Measurements from ENCODE around the gene SLC6A5.

DNA sequence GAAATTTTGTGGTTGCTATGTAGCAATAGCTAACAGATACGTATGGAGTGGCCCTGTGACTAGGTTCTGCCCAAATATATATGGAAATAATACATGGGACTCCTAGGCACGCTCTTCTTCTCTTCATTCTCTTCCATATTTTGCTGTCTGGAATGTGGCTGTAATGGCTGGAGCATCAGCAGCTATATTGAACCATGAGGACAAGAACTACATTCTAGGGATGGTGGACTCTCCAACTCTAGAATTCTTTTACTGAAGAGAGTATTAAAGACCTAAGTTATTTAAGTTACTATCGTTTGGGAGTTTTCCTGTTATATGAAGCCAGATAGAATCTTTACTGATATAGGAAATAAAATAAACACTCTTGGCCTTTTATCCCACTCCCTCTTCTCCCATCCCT lies 62.4 kb downstream of the SLC6A5 start:
- TF ChIP-seq, protein P1, sequence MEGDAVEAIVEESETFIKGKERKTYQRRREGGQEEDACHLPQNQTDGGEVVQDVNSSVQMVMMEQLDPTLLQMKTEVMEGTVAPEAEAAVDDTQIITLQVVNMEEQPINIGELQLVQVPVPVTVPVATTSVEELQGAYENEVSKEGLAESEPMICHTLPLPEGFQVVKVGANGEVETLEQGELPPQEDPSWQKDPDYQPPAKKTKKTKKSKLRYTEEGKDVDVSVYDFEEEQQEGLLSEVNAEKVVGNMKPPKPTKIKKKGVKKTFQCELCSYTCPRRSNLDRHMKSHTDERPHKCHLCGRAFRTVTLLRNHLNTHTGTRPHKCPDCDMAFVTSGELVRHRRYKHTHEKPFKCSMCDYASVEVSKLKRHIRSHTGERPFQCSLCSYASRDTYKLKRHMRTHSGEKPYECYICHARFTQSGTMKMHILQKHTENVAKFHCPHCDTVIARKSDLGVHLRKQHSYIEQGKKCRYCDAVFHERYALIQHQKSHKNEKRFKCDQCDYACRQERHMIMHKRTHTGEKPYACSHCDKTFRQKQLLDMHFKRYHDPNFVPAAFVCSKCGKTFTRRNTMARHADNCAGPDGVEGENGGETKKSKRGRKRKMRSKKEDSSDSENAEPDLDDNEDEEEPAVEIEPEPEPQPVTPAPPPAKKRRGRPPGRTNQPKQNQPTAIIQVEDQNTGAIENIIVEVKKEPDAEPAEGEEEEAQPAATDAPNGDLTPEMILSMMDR (IDR thresholded peaks at IDR 0.05 in 2 of 3, conservative IDR thresholded peaks at IDR 0.05 in 1 of 3; ENCODE audit: borderline replicate concordance in 1 of 3, insufficient read depth in 1 of 3, low read depth in 2 of 3, low read length in 2 of 3): no peak
- TF ChIP-seq JUND (IDR thresholded peaks at IDR 0.05) (no peak), EZH2 (IDR thresholded peaks at IDR 0.05) (no peak), RAD21 (IDR thresholded peaks at IDR 0.05; ENCODE audit: low read depth) (no peak), ELF1 (IDR thresholded peaks at IDR 0.05; ENCODE audit: borderline replicate concordance, low read depth) (no peak)
- TF ChIP-seq, protein P2, sequence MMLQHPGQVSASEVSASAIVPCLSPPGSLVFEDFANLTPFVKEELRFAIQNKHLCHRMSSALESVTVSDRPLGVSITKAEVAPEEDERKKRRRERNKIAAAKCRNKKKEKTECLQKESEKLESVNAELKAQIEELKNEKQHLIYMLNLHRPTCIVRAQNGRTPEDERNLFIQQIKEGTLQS (IDR thresholded peaks at IDR 0.05): no peak

Measured in HCT116 (cell line).